Spleen (tissue), 7 donors: ENCODE results near the gene HLA-F.

Experiments
- POLR2AphosphoS5 ChIP-seq, 3 donors: sonication (generic); formaldehyde crosslinking; IDR thresholded peaks; one replicate each; pipeline ENCODE4 v1.5.1; 2017; ENCODE audit warnings: antibody characterized with exemption in 3 of 3
- TF ChIP-seq, protein P1 (sequence below), 11 experiments: fragments of 200-600 bp in 7 of 11; fragments of 450-650 bp in 4 of 11; sonication (generic) in 4 of 11; IDR thresholded peaks in 8 of 11; conservative IDR thresholded peaks in 3 of 11; 1 replicate in 7 of 11; 2 replicates in 4 of 11; pipeline versions ENCODE4 v1.4.0 to v1.8.0; 2016 to 2021; ENCODE audit warnings: antibody characterized with exemption in 11 of 11, inconsistent platforms in 4 of 11, mild to moderate bottlenecking in 1 of 11
- donor health status: DM: no; HTN: no; CAD: no; lungs with moderate emphysema.
- donor health status: DM: no; HTN: no; CAD: no.
- donor health status: DM: no; HTN: no; CAD: no.

DNA sequence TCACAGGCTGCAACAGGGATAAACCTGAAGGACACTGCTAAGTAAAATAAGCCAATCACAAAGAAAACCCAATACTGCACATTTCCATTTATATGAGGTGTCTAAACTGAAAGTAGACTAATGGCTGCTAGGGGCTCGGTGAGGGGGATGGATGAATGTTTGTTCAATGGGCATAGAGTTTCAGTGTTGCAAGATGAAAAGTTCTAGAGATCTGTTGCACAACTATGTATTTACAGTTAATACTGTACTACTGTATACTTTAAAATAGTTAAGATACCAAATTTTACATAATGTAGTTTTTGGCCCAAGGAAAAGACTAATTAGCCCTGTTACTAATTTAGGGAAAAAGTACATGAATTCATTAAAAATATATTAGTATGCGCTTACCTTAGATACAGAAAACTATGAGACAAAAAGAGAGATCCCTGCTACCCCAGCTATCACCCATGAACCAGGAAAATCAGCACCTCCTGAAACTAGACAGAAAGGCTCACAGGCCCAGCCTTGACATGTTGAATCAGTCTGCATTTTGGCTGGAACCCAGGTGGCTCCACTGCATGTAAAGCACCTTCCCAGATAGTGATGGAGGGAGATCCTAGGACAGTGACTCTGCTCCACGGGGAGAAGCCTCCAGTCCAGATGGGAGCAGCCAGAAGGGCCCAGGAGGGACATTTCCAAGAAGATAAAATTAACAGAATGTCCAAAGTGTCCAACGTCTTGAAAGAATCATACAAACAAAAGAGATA is 16.1 kb downstream of the HLA-F start:
- TF ChIP-seq, protein P1, sequence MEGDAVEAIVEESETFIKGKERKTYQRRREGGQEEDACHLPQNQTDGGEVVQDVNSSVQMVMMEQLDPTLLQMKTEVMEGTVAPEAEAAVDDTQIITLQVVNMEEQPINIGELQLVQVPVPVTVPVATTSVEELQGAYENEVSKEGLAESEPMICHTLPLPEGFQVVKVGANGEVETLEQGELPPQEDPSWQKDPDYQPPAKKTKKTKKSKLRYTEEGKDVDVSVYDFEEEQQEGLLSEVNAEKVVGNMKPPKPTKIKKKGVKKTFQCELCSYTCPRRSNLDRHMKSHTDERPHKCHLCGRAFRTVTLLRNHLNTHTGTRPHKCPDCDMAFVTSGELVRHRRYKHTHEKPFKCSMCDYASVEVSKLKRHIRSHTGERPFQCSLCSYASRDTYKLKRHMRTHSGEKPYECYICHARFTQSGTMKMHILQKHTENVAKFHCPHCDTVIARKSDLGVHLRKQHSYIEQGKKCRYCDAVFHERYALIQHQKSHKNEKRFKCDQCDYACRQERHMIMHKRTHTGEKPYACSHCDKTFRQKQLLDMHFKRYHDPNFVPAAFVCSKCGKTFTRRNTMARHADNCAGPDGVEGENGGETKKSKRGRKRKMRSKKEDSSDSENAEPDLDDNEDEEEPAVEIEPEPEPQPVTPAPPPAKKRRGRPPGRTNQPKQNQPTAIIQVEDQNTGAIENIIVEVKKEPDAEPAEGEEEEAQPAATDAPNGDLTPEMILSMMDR (IDR thresholded peaks at IDR 0.05 in 8 of 11, conservative IDR thresholded peaks at IDR 0.05 in 3 of 11): no peak
- TF ChIP-seq POLR2AphosphoS5 (IDR thresholded peaks at IDR 0.05): no peak
